Smooth muscle cell of the coronary artery (primary cell): ENCODE results near the gene SLC34A3. TPM values are rescaled to one million over a fixed set of nuclear protein-coding genes. Genes with fewer than 3 reads are reported as not detected.

Source experiments
- total RNA-seq: library from RNA; depleted of rRNA; stranded (reverse); fragments of >200 nt; gene quantifications from 2 replicates; pipeline ENCODE4 v1.2.3, GENCODE V29; 2014; ENCODE audit warnings: low replicate concordance

Gene SLC34A3
- total RNA-seq, 1 donor from 2014 or later: not detected

Other genes with a start within 250 kb of the SLC34A3 start
- 0.15 and 6.1 TPM in 2 replicates for gene LCNL1, start 247.9 kb upstream of the SLC34A3 start, total RNA-seq
- gene PAXX, start 238.5 kb upstream of the SLC34A3 start, total RNA-seq: 4.6 and 11.6 TPM in 2 replicates
- gene CLIC3, start 234.3 kb upstream of the SLC34A3 start, total RNA-seq: 1.3 and 4.6 TPM in 2 replicates
- 13.4 and 39.3 TPM in 2 replicates for gene ABCA2, start 202.7 kb upstream of the SLC34A3 start, total RNA-seq
- not detected in 2 replicates for gene FUT7, start 198.8 kb upstream of the SLC34A3 start, total RNA-seq
- 9.5 and 11.6 TPM in 2 replicates for gene NPDC1, start 184.7 kb upstream of the SLC34A3 start, total RNA-seq
- not detected in 2 replicates for gene ENTPD2, start 176.8 kb upstream of the SLC34A3 start, total RNA-seq
- under 0.01 and 2.2 TPM in 2 replicates for gene SAPCD2, start 160.3 kb upstream of the SLC34A3 start, total RNA-seq
- 12.3 and 12.9 TPM in 2 replicates for gene UAP1L1, start 153.4 kb upstream of the SLC34A3 start, total RNA-seq
- gene MAN1B1, start 143.9 kb upstream of the SLC34A3 start, total RNA-seq: 69.0 and 76.6 TPM in 2 replicates
- 93.0 and 99.2 TPM in 2 replicates for gene DPP7, start 116.2 kb upstream of the SLC34A3 start, total RNA-seq
- gene GRIN1, start 91.7 kb upstream of the SLC34A3 start, total RNA-seq: under 0.01 TPM in 1 of 2 replicates, not detected in the other
- gene LRRC26, start 60.9 kb upstream of the SLC34A3 start, total RNA-seq: not detected in 2 replicates
- gene TMEM210, start 58.8 kb upstream of the SLC34A3 start, total RNA-seq: not detected in 2 replicates
- 20.3 and 24.0 TPM in 2 replicates for gene ANAPC2, start 42.3 kb upstream of the SLC34A3 start, total RNA-seq
- gene SSNA1, start 42.2 kb upstream of the SLC34A3 start, total RNA-seq: 52.3 and 82.1 TPM in 2 replicates
- gene TPRN, start 30.2 kb upstream of the SLC34A3 start, total RNA-seq: 1.5 and 4.6 TPM in 2 replicates
- 23.2 and 25.3 TPM in 2 replicates for gene TMEM203, start 25.3 kb upstream of the SLC34A3 start, total RNA-seq
- gene NDOR1, start 25.2 kb upstream of the SLC34A3 start, total RNA-seq: 1.6 and 3.2 TPM in 2 replicates
- not detected in 2 replicates for gene RNF208, start 8.7 kb upstream of the SLC34A3 start, total RNA-seq
- 0.12 and 0.30 TPM in 2 replicates for gene CYSRT1, start 5.7 kb upstream of the SLC34A3 start, total RNA-seq
- gene RNF224, start 3.4 kb upstream of the SLC34A3 start, total RNA-seq: under 0.01 TPM in 1 of 2 replicates, not detected in the other
- 117 and 143 TPM in 2 replicates for gene TUBB4B, start 10.4 kb downstream of the SLC34A3 start, total RNA-seq
- not detected in 2 replicates for gene STPG3, start 20.4 kb downstream of the SLC34A3 start, total RNA-seq
- 51.3 and 54.2 TPM in 2 replicates for gene NELFB, start 24.4 kb downstream of the SLC34A3 start, total RNA-seq
- gene TOR4A, start 46.8 kb downstream of the SLC34A3 start, total RNA-seq: 1.9 and 16.6 TPM in 2 replicates
- 0.30 and 0.47 TPM in 2 replicates for gene NRARP, start 71.4 kb downstream of the SLC34A3 start, total RNA-seq
- gene EXD3, start 192.3 kb downstream of the SLC34A3 start, total RNA-seq: 8.3 and 13.5 TPM in 2 replicates
- 0.38 and 0.47 TPM in 2 replicates for gene NOXA1, start 192.5 kb downstream of the SLC34A3 start, total RNA-seq
- 0.15 TPM in 1 of 2 replicates, not detected in the other for gene ENTPD8, start 210.5 kb downstream of the SLC34A3 start, total RNA-seq
- gene NSMF, start 228.4 kb downstream of the SLC34A3 start, total RNA-seq: 9.6 and 18.9 TPM in 2 replicates